LNCAP (cell line): ENCODE measurements around the gene CD24.
A peak's percentile ranks its signal among the peaks of the same experiment; 100 is the strongest.

Experiments used
- CTCF ChIP-seq: fragments of 450-650 bp; IDR thresholded peaks from 2 replicates; pipeline ENCODE4 v1.5.1; 2017; ENCODE audit warnings: mild to moderate bottlenecking

Gene CD24

GRCh38 chr6:106974336-106974998, at the start of gene CD24:
CD24 (minus strand) TSS chr6:106974729; CDS start chr6:106974646, 83 bp downstream.
- no peak for TF ChIP-seq CTCF

GRCh38 chr6:107021446-107022185, 47.1 kb upstream of the CD24 start:
- TF ChIP-seq CTCF: no peak

- TF ChIP-seq CTCF: no peak
Measured at GRCh38 chr6:107020239-107020638, 45.7 kb upstream of the CD24 start.

- TF ChIP-seq CTCF: no peak
Measured at GRCh38 chr6:107019047-107019446, 44.5 kb upstream of the CD24 start.

GRCh38 chr6:107009499-107009898, 35.0 kb upstream of the CD24 start:
- no peak for TF ChIP-seq CTCF

GRCh38 chr6:106997392-106998158, 23.0 kb upstream of the CD24 start:
- TF ChIP-seq CTCF: peak; percentile 95

GRCh38 chr6:106995640-106996039, 21.1 kb upstream of the CD24 start:
- TF ChIP-seq CTCF: no peak
